HG03432 (cell line): ENCODE results near the gene ZMIZ2.
"Not testable (repeated sequence)": the region's sequence is repeated elsewhere in the genome, so short reads cannot be mapped to it uniquely, and the experiment has no call there.

Experiments
- ATAC-seq: cut with Tn5 transposase; IDR thresholded peaks from one replicate; pipeline ENCODE4 v1.9.1; 2021; ENCODE audit warnings: mild to moderate bottlenecking, moderate library complexity; ENCODE audit not compliant: unreplicated experiment

ZMIZ2 gene

GRCh38 chr7:44748045-44748947 lies at the start of gene ZMIZ2:
Gene ZMIZ2 (plus strand): TSS chr7:44748847. CDS start chr7:44756250, 7,403 bp downstream.
- peak; percentile 72 for ATAC-seq

- ATAC-seq: not testable (repeated sequence)
Measured at GRCh38 chr7:44699598-44699997, 49.0 kb upstream of the ZMIZ2 start.

GRCh38 chr7:44700322-44700721 lies 48.3 kb upstream of the ZMIZ2 start:
- ATAC-seq: no peak

- ATAC-seq: not testable (repeated sequence)
Measured at GRCh38 chr7:44703391-44703790, 45.3 kb upstream of the ZMIZ2 start.

- no peak for ATAC-seq
Measured at GRCh38 chr7:44703921-44704320, 44.7 kb upstream of the ZMIZ2 start.

- ATAC-seq: no peak
Measured at GRCh38 chr7:44705434-44705833, 43.2 kb upstream of the ZMIZ2 start.

- no peak for ATAC-seq
Measured at GRCh38 chr7:44706788-44707557, 41.7 kb upstream of the ZMIZ2 start.

GRCh38 chr7:44707558-44708230 lies 41.0 kb upstream of the ZMIZ2 start:
- no peak for ATAC-seq

GRCh38 chr7:44709011-44709915 lies 39.4 kb upstream of the ZMIZ2 start:
- no peak for ATAC-seq

- no peak for ATAC-seq
Measured at GRCh38 chr7:44709945-44710596, 38.6 kb upstream of the ZMIZ2 start.

- no peak for ATAC-seq
Measured at GRCh38 chr7:44711528-44711927, 37.1 kb upstream of the ZMIZ2 start.

GRCh38 chr7:44712012-44712411 lies 36.6 kb upstream of the ZMIZ2 start:
- no peak for ATAC-seq

GRCh38 chr7:44713141-44713540 lies 35.5 kb upstream of the ZMIZ2 start:
- no peak for ATAC-seq

- ATAC-seq: no peak
Measured at GRCh38 chr7:44713680-44714335, 34.8 kb upstream of the ZMIZ2 start.

GRCh38 chr7:44716205-44716604 lies 32.4 kb upstream of the ZMIZ2 start:
- no peak for ATAC-seq

GRCh38 chr7:44720301-44720700 lies 28.3 kb upstream of the ZMIZ2 start:
- no peak for ATAC-seq

GRCh38 chr7:44724276-44724675 lies 24.4 kb upstream of the ZMIZ2 start:
- ATAC-seq: no peak

- not testable (repeated sequence) for ATAC-seq
Measured at GRCh38 chr7:44726250-44726649, 22.4 kb upstream of the ZMIZ2 start.
